Daoy (cell line): ENCODE results near the gene FUT8. TPM values are rescaled to one million over a fixed set of nuclear protein-coding genes. Genes with fewer than 3 reads are reported as not detected.
"Not testable (repeated sequence)": the region's sequence is repeated elsewhere in the genome, so short reads cannot be mapped to it uniquely, and the experiment has no call there.

ENCODE experiments used
- DNase-seq: peaks from one replicate; pipeline ENCODE4 v3.0.0-alpha.2; 2015; ENCODE audit warnings: low read depth
- total RNA-seq: library from RNA; depleted of rRNA; stranded (reverse); fragments of >200 nt; shearing (Covaris generic); gene quantifications from 2 replicates; pipeline ENCODE4 v1.2.3, GENCODE V29; 2014

FUT8 gene
- total RNA-seq, 1 experiment from 2014 or later, result 90.6 TPM

DNA sequence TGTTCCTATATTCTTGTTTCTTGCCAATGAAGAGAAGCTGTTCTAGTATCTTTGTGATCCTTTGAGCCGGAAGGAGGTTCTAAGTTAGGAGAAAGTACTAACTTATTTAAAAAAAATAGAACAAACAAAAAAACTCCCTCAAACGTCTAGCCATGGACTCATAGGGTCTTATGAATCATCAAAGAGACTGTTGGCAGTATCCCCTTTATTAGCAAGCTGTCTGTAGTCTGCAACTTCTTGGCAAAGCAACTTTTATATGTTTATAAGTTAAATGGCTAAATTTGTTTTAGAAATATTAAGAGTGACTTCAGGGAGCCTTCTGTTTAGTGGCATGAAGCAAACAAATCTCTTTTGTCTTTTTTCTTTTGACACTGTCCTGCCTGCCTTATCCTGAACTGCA lies 291.9 kb downstream of the FUT8 start:
- DNase-seq, result no peak

DNA sequence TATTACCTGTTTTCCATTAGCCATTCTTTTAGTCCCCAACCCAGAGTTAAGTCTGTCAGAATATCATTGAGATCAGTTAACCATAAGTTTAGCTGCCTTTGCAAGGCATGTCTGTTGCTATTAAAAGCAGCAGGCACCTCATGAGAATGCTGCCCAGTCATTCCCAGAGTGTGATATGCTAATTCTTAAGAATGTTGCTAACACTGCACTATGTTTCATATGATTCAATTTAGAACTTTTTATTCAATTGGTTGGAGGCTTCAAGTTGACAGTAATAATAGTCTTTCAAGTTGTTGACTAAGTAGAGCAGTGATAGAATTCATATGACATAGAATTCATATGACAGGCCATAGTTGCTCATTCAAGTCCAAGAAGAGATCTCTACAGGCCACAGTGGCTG lies 292.3 kb downstream of the FUT8 start:
- no peak for DNase-seq

DNA sequence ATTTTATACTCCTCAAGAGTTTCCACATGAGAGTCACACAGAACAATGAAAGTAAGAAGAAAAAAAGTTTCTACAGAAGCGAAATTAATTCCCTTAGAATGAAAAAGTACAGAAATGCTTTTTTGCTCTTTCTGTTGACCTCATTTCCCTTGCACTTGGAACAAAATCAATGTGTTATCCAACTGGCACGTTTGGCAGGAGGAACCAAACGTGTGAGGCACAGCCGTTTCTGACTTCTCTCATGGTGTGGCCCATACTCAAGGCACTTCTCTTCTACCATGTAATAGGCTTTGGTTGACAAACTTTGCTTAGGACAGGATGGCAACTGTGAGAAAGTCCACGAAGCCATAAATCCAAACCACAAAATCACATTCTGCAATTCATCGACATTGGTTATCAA lies 297.0 kb downstream of the FUT8 start:
- DNase-seq, result no peak

DNA sequence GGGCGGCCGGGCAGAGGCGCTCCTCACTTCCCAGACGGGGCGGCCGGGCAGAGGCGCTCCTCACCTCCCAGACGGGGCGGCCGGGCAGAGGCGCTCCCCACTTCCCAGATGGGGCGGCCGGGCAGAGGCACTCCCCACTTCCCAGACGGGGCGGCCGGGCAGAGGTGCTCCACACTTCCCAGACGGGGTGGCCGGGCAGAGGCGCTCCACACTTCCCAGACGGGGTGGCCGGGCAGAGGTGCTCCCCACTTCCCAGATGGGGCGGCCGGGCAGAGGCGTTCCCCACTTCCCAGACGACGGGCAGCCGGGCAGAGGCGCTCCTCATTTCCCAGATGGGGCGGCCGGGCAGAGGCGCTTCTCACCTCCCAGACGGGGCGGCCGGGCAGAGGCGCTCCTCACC lies 304.3 kb downstream of the FUT8 start:
- DNase-seq, result not testable (repeated sequence)

DNA sequence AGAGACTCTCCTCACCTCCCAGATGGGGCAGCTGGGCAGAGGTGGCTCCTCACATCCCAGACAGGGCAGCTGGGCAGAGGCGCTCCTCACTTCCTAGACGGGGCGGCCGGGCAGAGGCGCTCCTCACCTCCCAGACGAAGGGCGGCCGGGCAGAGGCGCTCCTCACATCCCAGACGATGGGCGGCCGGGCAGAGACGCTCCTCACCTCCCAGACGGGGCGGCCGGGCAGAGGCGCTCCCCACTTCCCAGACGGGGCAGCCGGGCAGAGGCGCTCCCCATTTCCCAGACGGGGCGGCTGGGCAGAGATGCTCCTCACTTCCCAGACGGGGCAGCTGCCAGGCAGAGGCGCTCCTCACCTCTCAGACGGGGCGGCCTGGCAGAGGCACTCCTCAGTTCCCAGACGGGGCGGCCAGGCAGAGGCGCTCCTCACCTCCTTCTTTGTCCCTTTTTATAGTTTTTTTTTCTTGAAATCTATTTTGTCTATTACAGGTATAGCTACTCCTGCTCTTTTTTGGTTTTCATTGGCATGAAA lies 304.9 kb downstream of the FUT8 start:
- DNase-seq, result not testable (repeated sequence)

DNA sequence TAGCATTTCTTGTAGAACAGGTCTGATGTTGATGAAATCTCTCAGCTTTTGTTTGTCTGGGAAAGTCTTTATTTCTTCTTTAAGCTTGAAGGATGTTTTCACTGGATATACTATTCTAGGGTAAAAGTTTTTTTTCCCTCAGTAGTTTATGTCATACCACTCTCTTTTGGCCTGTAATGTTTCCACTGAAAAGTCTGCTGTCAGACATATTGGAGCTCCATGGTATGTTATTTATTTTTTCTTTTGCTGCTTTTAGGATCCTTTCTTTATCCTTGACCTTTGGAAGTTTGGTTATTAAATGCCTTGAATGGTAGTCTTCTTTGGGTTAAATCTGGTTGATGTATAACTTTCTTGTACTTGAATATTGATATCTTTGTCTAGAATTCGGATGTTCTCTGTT lies 306.1 kb downstream of the FUT8 start:
- no peak for DNase-seq

DNA sequence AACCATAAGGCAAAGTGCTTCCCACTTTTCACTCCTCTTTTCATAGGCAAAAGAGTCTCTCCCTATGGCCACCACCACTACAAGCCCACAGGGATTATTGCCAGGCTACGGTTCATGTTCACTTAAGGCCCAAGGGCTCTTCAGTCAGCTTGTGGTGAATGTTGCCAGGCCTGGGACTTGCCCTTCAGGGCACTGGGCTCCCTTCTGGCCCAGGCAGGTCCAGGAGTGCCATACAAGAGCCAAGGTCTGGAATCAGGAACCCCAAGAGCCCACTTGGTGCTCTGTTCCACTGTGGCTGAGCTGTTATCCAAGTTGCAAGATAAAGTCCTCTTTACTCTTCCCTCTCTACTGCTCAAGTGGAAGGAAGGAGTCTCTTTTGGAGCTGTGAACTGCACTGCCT lies 307.6 kb downstream of the FUT8 start:
- DNase-seq, result no peak

DNA sequence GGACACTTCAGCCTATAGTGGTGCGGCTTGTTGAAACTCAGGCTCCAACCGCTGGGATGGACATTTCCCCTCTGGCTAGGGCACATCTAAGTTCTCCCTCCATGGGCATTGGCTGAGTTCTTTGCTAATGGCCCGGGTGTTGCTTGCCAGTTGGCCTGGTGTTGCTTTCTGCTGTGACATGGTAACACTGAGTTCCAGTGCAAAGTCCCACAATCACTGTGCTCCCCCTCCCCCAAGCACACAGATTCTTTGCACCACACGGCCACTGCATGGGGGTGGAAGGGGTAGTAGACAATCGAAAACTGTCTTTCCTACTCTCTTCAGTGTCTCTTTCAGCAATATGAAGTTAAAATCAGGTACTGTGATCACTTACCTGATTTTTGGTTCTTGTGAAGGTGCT lies 308.2 kb downstream of the FUT8 start:
- DNase-seq, result no peak

DNA sequence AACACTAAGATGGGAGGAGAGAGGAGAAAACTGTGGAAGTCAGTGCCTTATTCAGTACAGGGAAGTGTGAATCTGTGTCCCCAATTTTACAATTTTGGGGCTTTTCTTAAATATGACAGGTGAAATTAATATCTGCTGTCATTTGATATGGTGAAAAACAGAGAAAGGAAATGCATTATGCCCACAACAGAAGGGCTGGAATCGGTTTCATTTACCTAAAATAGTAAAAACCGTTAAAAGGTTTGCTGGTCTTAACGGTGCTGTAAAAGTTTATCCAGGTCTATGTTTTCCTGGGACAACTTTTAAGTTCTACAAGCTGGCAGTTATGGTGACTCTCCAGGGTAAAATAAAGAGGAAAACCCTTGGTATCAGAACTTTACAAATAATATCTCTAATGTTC lies 310.8 kb downstream of the FUT8 start:
- no peak for DNase-seq

DNA sequence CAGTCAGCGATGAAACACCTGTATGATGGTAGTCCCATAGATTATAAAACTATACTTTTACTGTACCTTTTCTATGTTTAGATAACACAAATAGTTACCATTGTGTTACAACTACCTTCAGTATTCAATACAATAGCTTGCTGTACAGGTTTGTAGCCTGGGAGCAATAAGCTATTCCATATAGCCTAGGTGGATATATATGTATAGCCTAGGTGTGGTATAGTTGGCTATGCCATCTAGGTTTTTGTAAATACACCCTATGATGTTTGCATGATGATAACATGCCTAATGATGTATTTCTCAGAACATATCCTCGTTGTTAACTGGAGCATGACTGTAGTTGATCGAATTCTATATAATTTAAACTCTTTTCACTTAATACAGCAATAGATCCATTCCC lies 316.1 kb downstream of the FUT8 start:
- DNase-seq, result no peak

DNA sequence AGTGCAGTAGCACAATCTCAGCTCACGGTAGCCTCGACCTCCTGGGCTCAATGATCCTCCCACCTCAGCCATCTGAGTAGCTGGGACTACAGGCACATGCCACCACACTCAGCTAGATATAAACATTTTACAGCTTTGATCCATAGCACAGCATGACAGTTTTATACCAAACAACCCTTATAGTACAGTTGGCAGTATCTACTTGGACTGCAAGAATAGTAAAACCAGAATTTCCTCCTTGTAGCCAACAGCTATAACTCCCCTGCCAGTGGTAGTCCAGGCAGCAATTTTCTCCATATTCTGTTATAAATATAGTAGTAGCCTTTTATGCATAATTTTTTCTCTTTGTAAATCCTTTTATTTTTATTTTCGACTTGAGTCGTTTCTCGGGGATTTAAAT lies 317.0 kb downstream of the FUT8 start:
- no peak for DNase-seq

DNA sequence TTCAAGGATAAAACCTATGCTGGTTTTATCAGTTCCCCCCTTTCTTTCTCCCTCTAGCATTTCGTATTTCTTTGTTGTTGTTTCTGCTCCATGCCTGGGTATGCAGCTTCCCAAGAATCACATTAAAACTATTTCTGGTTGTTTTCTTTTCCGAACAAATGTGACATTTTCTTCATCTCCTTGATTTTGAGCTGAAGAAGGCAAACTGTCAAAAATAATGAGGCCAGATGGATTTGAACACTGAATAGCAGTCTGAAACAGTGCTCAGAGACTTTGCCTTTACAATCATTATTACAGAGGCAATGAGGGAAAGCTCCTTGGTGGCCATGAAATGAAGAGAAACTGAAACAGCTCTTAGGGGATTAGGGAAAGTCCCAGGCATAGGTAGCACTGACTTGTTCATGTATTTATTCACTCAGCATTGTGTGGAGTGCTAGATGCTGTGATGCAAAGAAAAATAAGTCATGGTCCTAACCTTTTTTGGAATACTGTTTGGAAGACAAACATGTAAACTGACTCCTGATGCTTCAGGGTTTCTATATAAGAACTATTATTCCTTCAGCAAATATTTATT lies 319.5 kb downstream of the FUT8 start:
- DNase-seq, result no peak

DNA sequence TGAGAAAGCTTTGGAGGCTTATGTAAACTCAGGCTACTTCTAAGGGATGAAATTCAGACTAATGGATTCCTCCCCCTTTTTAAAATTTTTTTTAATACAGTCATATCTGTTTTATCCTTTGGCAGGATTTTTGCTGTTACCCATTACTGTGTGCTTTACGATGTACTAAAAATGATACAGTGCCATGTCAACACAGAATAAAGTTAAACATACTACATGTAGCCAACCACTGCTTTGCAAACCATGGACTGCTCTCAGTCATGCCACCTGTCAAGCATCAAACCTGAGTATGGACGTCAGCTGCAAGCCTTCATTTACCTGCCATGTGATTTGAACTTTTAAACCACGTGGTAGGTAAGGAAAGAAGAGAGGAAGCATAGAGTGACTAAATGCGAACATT lies 325.8 kb downstream of the FUT8 start:
- no peak for DNase-seq

DNA sequence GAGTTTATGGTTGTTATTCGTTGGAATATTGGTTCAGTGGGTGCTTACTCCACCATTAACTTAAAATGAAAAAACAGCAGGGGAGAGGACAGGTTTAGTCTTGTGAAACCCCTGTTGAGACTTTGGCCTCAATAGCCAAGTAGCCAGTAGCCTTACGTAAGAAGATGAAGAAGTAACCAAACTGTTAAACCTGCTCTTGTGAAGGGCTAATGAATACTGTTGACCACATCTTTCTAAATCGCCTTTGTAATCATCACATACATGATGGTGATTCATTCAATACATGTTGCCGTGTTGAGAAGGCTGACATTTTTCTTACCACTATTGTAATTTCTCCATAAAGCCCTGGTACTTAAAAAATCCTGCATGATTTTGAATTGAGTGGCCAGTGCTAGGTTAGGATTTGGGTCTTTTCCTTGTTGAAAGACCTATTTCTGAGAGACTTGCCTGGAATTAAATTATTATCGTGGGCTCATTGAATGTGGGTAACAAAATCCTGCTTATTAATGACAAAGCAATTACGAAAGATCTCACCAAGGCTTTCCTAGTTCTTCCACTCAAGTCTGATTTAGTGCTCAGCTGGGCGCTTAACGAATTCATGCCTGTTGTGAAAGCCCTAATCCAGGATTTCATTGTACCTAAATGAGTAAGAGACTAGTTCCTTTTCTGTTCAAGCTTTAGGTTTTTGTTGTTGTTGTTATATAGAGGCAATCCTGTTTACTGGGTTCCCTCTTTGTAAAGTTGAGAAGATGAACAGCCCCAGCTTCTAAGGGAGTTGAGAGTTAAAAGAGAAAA lies 333.1 kb downstream of the FUT8 start:
- no peak for DNase-seq

DNA sequence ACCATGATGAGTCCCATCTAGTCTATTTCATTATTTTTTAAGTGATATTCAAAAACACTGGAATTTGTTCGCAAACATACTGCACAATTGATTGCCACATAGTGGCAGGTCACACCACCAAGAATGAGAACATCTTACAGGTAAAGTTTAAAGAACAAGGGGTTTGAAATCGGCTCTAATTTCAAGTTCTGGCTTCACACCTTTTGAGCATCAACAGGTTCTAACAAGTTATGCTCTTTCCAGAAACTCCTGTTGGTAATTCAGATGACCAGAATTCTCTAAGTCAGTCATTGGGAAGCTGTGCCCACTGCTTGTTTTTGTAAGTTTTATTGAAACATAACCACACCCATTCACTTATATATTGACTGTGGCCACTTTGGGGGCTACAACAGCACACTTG lies 336.3 kb downstream of the FUT8 start:
- no peak for DNase-seq

DNA sequence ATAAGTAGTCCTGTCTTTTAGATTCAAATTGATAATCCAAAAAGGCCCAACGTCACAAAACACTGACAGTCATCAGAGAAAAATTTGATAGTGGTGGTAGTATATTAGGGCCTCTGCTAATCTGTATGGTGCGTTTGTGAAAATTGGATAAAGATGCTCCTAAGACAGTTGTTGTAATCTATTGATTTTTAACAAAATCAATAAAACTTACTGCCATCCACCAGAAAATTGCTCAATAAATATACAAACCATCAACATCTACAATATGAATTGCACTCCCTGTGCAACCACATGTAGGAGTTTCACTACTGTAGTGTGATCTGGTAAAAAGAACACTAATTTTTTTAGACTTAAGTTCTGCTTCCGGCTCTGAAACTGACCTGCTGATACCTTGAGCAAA lies 336.8 kb downstream of the FUT8 start:
- no peak for DNase-seq

DNA sequence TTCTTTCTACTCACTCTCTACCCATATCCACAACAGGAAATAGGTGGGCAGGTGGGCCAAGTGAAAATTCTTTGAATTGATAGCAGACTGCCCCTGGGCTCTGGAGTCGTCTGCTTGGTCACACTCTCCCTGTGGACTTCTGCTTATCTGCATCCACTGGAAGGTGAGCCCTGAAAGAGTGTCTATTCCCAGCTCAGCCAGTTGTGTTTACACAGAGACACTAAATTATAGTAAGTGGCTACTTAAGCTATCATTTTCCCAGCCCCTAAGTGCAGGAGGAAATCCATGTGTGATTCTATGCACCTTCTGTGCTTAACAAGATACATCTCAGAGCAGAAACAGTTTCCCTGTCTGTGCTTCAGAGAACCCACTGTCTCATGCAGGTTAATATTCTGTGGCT lies 338.4 kb downstream of the FUT8 start:
- DNase-seq, result no peak

DNA sequence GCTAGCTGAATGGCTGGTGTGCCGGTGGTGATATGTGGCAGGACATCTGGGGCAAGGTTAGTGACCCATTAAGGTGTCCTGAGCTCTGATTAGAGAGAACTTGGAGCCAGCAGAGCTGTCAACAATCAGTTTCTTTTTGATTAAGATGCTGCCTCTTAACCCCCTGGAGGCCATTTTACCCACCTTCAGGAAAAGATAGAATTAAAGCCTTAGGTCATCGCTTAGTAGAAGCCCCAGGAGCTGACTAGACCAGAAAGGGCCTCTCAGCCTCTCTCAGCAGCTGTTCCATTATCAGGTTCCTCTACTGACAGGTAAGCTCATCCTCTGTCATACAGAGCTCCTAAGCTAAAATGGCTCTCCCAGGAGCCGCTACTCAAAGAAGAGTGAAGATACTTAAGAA lies 339.0 kb downstream of the FUT8 start:
- no peak for DNase-seq

DNA sequence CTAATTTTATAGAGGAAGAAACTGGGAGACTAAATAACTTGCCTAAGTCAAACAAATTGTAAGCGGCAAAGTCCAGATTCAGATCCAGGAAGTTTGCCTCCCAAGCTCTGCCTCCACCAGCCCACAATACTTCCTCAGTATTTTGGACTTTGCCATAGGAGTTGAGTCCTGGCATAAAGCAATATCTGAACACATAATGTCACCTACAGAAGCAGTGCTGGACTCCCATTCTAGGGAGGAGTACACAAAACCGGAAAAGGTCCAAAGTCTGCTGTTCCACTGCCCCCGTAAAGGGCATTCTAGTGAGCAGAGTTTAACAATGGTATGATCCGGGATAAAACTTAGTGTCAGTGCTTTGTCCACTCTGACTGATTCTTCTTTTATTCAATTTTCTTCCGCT lies 340.5 kb downstream of the FUT8 start:
- DNase-seq, result no peak

DNA sequence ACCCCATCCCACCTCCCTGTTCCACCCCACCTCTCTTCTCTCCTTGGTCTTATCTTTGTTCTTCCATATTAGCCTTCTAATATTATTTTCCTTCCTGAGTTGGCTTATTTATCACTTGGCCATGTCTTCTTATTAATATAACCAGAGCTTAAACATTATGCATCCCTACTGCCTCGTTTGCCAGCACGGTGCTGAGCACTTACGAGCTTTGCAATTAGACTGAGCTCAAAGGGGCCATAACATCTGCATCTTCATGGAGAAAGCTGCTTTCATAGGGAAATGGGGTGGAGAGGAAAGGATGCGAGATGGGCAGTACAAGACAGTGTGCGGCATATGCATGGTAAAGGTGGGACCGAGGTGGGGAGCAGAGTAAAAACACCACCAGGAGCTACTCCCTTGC lies 342.8 kb downstream of the FUT8 start:
- DNase-seq, result no peak

DNA sequence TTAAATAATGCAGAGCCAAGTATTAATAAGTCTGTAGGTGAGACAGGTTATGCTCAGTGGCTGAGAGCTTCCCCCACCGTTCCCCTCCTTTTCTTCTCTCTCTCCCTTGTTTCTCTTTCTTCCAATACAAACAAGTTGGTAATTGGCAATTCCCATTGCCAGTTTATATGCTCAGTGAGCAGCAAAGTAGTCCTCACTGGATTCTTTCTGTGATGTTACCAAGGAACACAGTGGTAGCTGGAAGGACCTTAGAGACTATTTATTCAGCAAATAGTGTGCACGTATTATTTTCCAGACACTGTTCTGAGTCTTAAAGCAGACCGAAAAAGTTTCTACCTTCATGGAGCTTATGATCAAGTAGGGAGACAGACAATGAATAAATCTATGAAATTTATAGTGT lies 344.4 kb downstream of the FUT8 start:
- DNase-seq, result no peak

DNA sequence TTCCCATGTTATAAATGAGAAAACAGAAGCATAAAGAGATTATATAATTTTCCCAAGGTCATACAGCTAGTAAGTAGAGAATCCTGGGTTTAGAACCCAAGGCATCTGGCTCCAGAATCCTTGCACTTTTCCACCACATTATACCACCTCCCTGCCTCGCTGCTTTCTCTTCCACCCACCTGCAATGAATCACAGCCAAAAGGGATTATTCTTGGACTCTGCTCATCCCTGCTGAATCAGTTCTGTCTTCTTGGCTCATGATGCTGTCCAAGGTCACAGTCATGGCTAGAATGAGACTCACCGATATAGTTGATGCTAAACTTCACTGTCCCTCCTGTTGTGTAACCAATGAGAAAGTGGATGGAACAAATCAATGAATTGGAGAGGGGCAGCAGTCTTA lies 356.6 kb downstream of the FUT8 start:
- DNase-seq, result no peak

DNA sequence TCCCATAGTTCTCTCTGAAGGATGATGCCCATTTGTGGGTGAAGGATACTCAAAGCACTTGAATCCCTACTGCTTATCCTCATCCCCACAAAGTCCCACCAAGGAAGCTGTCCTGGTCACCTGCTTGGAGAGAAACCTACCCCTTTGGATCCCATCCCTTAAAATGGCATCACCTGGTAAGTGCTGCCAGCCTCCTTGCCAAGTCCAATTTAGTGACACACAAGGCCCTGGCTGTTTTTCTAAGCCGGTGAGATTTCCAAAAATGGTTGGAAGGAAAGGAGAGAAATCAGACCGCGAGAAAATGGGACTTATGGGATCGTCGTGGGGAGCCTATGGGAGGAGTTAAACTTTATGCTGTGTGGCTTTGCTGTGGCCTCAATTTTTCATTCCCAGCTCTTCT lies 358.2 kb downstream of the FUT8 start:
- no peak for DNase-seq

DNA sequence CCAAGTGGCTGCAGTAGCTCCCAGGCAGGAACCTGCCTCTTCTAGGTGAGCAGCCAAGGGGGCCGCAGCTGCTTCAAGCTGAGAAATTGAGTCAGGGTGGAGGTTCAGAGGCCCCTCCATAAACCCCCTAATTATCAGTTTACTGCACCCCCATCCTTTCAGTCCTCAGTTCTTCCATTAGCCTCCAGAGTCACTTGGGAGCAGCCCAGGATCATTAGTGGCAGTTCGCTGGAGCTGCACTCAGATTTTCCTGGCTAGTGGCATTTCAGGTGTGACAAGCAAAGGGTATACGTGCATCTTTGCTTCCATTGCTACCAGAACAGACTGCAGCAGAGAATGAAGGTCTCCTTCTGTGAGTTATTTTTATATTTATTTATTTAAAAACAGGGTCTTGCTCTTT lies 358.7 kb downstream of the FUT8 start:
- DNase-seq, result no peak
